Prostate gland (tissue), 2 donors: Measurements from ENCODE around the gene PPP4R2.

Experiments used
- POLR2A ChIP-seq: fragments of 450-650 bp; IDR thresholded peaks from one replicate; pipeline ENCODE4 v1.6.1; 2016; ENCODE audit warnings: antibody characterized with exemption, mild to moderate bottlenecking
- TF ChIP-seq, protein P1 (sequence below), 4 experiments: fragments of 200-600 bp in 2 of 4; fragments of 450-650 bp in 2 of 4; sonication (generic) in 2 of 4; IDR thresholded peaks; 1 replicate in 3 of 4; 2 replicates in 1 of 4; pipeline ENCODE4 v1.5.1; 2016 to 2019; ENCODE audit warnings: antibody characterized with exemption in 4 of 4, mild to moderate bottlenecking in 2 of 4, moderate library complexity in 2 of 4

DNA sequence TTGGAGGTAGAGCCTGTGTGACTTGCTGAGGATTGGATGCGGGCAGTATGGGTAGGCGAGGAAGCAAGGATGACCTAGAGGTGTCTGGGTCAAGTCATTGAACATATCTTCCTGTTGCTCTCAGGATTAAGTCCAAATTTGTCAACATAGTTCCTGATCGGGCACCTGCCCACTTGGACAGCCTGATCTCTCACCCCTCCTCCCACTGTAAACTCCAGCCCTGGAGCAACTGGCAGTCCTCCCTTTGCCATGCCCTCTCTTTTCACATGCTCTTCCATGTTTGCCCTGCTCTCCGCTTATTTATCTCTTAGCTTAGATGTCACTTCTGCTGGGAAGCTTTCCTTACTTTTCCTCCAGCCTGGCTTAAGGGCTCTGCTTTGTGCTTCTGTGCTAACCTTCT is 47.6 kb upstream of the PPP4R2 start:
- TF ChIP-seq, protein P1, sequence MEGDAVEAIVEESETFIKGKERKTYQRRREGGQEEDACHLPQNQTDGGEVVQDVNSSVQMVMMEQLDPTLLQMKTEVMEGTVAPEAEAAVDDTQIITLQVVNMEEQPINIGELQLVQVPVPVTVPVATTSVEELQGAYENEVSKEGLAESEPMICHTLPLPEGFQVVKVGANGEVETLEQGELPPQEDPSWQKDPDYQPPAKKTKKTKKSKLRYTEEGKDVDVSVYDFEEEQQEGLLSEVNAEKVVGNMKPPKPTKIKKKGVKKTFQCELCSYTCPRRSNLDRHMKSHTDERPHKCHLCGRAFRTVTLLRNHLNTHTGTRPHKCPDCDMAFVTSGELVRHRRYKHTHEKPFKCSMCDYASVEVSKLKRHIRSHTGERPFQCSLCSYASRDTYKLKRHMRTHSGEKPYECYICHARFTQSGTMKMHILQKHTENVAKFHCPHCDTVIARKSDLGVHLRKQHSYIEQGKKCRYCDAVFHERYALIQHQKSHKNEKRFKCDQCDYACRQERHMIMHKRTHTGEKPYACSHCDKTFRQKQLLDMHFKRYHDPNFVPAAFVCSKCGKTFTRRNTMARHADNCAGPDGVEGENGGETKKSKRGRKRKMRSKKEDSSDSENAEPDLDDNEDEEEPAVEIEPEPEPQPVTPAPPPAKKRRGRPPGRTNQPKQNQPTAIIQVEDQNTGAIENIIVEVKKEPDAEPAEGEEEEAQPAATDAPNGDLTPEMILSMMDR (IDR thresholded peaks at IDR 0.05) = no peak
- TF ChIP-seq POLR2A = no peak
